LHCN-M2 (cell line): ENCODE data around the gene PKNOX2. TPM values are rescaled to one million over a fixed set of nuclear protein-coding genes. Genes with fewer than 3 reads are reported as not detected.

Experiments used
- DNase-seq: peaks from one replicate; pipeline ENCODE4 v3.0.0-alpha.2; 2012; ENCODE audit warnings: low read depth
- polyA plus RNA-seq: library from polyadenylated mRNA; unstranded; fragments of >200 nt; gene quantifications from one replicate; pipeline ENCODE4 v1.2.1, GENCODE V29; 2012; ENCODE audit warnings: missing spikeins
- total RNA-seq: library from RNA; depleted of rRNA; stranded (reverse); fragments of >200 nt; gene quantifications from 2 replicates; pipeline ENCODE4 v1.2.3, GENCODE V29; 2014; rRNA removed

PKNOX2 gene
- 14.6 and 15.6 TPM in 2 replicates for total RNA-seq
- 18.2 TPM for polyA plus RNA-seq

GRCh38 chr11:125164422-125165110 is at the start of gene PKNOX2:
PKNOX2 (plus strand) TSS chr11:125164751; CDS start chr11:125351306, 186,555 bp downstream.
- peak; percentile 86 for DNase-seq

- DNase-seq: no peak
Observed at GRCh38 chr11:125117429-125117828, 47.1 kb upstream of the PKNOX2 start.

GRCh38 chr11:125123194-125123946 is 41.2 kb upstream of the PKNOX2 start:
- DNase-seq: no peak

- DNase-seq: peak; percentile 84
Observed at GRCh38 chr11:125123947-125124617, 40.5 kb upstream of the PKNOX2 start.

GRCh38 chr11:125124618-125124992 is 39.9 kb upstream of the PKNOX2 start:
- DNase-seq: no peak

GRCh38 chr11:125128450-125128849 is 36.1 kb upstream of the PKNOX2 start:
- peak; percentile 92 for DNase-seq

- DNase-seq: no peak
Observed at GRCh38 chr11:125129316-125129993, 35.1 kb upstream of the PKNOX2 start.

GRCh38 chr11:125132071-125132470 is 32.5 kb upstream of the PKNOX2 start:
- DNase-seq: peak; percentile 37

- no peak for DNase-seq
Observed at GRCh38 chr11:125132596-125132995, 32.0 kb upstream of the PKNOX2 start.

GRCh38 chr11:125136001-125136400 is 28.6 kb upstream of the PKNOX2 start:
- DNase-seq: no peak

GRCh38 chr11:125138966-125139365 is 25.6 kb upstream of the PKNOX2 start:
- no peak for DNase-seq

- DNase-seq: no peak
Observed at GRCh38 chr11:125139778-125140177, 24.8 kb upstream of the PKNOX2 start.

GRCh38 chr11:125140233-125140632 is 24.3 kb upstream of the PKNOX2 start:
- DNase-seq: no peak

- DNase-seq: no peak
Observed at GRCh38 chr11:125141178-125141577, 23.4 kb upstream of the PKNOX2 start.

GRCh38 chr11:125141686-125142535 is 22.6 kb upstream of the PKNOX2 start:
- DNase-seq: peak; percentile 29

- DNase-seq: no peak
Observed at GRCh38 chr11:125146232-125146631, 18.3 kb upstream of the PKNOX2 start.

GRCh38 chr11:125147280-125147679 is 17.3 kb upstream of the PKNOX2 start:
- no peak for DNase-seq

GRCh38 chr11:125148011-125148410 is 16.5 kb upstream of the PKNOX2 start:
- DNase-seq: no peak

- DNase-seq: no peak
Observed at GRCh38 chr11:125148743-125149142, 15.8 kb upstream of the PKNOX2 start.

GRCh38 chr11:125153837-125154236 is 10.7 kb upstream of the PKNOX2 start:
- no peak for DNase-seq
